Ovary (tissue), 3 donors: ENCODE data around the gene ANKRD33.

Experiments
- EP300 ChIP-seq: sonication (generic); formaldehyde crosslinking; IDR thresholded peaks from one replicate; pipeline ENCODE4 v1.6.1; 2017; ENCODE audit warnings: antibody characterized with exemption
- POLR2A ChIP-seq: fragments of 450-650 bp; IDR thresholded peaks from one replicate; pipeline ENCODE4 v1.6.1; 2017; ENCODE audit warnings: antibody characterized with exemption, mild to moderate bottlenecking, moderate library complexity
- TF ChIP-seq, protein P1 (sequence below), 3 donors: fragments of 450-650 bp in 2 of 3; fragments of 200-600 bp in 1 of 3; IDR thresholded peaks; one replicate each; pipeline versions ENCODE4 v1.5.1 to v1.8.0; 2016 to 2022; ENCODE audit warnings: antibody characterized with exemption in 3 of 3, mild to moderate bottlenecking in 1 of 3
- donor health status: DM: no; HTN: no; CAD: no.

DNA sequence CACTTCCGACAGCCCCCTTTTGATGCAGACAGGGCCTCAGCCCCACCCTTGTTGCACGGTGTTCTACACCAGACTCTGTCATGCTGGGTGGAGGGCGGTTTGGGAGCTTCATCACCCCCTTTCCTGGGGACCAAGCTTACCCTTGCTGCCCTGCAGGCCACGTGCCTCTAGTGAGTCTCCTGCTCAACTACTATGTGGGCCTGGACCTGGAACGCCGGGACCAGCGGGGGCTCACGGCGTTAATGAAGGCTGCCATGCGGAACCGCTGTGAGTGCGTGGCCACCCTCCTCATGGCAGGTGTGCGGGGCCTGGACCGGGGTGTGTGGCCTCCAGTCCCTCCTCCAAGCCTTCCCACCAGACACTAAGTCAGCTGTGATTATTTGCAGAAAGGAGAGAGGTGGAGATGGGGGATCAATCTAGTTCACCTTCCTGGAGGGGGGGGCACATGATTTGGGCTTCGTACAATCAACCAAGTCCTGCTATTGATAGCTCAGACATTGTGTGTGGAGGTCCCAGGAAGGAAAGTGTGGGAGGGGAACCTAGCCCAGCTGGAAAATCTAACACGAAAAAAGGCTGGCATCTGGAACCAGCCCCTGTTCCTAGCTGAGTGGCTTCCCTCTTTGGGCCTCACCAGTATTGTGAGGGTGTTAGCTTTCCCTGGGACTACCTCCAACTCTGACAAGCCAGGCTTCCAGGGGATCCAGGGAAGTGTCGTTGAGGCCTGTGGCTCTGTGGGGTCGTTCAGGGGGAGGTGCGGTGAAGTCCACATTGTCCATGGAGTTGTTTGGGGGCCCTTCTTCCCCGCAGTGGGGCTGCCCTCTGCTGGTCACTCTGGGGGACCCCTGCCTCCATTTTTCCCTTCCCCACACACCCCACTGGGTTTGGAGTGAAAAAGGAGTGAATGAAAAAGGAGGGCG is 1.6 kb downstream of the ANKRD33 start:
- TF ChIP-seq, protein P1, sequence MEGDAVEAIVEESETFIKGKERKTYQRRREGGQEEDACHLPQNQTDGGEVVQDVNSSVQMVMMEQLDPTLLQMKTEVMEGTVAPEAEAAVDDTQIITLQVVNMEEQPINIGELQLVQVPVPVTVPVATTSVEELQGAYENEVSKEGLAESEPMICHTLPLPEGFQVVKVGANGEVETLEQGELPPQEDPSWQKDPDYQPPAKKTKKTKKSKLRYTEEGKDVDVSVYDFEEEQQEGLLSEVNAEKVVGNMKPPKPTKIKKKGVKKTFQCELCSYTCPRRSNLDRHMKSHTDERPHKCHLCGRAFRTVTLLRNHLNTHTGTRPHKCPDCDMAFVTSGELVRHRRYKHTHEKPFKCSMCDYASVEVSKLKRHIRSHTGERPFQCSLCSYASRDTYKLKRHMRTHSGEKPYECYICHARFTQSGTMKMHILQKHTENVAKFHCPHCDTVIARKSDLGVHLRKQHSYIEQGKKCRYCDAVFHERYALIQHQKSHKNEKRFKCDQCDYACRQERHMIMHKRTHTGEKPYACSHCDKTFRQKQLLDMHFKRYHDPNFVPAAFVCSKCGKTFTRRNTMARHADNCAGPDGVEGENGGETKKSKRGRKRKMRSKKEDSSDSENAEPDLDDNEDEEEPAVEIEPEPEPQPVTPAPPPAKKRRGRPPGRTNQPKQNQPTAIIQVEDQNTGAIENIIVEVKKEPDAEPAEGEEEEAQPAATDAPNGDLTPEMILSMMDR (IDR thresholded peaks at IDR 0.05) = no peak
- TF ChIP-seq POLR2A (no peak), EP300 (no peak)
